ENCODE results near the gene VAV3. TPM values are rescaled to one million over a fixed set of nuclear protein-coding genes. Genes with fewer than 3 reads are reported as not detected.
"Not testable (repeated sequence)": the region's sequence is repeated elsewhere in the genome, so short reads cannot be mapped to it uniquely, and the experiment has no call there.

VAV3 gene
- total RNA-seq, 2 donors from 2014 or later, result 1.7 to 4.9 TPM

DNA sequence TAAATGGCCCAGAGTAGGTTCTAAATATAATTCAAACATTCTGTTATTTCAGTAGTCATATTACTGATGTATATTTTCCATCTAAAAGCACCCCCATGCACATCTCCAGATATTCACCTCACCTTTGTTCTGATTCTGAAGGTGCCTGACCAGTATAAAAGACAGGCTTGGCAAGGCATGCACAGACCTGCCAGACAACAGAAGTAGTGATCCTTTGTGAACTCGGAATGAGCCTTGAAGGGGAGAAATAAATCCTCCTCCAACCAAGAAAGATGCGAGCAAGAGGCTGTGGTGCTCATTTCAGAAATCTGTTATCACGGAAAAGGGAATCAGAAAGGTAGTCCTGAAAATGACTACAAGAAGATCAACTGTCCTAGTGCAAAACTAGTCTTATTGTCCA is 287.3 kb downstream of the VAV3 start:
- Mint-ChIP-seq H3K27ac (no peak overlapping the region), H3K27me3 (no peaks in the 10 kb centered on the region), H3K4me3 (no peak overlapping the region), H3K36me3 (ENCODE audit: low read depth) (no peaks in the 10 kb centered on the region), H3K9me3 (peaks cover 4% of the 10 kb centered on the region), H3K4me1 (no peaks in the 10 kb centered on the region)
- ATAC-seq (replicated peaks), result no peak

GRCh38 chr1:107674486-107674885 is 290.5 kb downstream of the VAV3 start:
- H3K27ac Mint-ChIP-seq, result no peak overlapping the region
- H3K4me1 Mint-ChIP-seq, result no peaks in the 10 kb centered on the region
- ATAC-seq (replicated peaks), result no peak
- no peak overlapping the region for H3K4me3 Mint-ChIP-seq
- no peaks in the 10 kb centered on the region for H3K36me3 Mint-ChIP-seq (ENCODE audit: low read depth)
- no peaks in the 10 kb centered on the region for H3K27me3 Mint-ChIP-seq
- H3K9me3 Mint-ChIP-seq, result peaks cover 4% of the 10 kb centered on the region

- H3K4me3 Mint-ChIP-seq, result no peak overlapping the region
- no peaks in the 10 kb centered on the region for H3K27me3 Mint-ChIP-seq
- ATAC-seq (replicated peaks), result no peak
- peaks cover 4% of the 10 kb centered on the region for H3K9me3 Mint-ChIP-seq
- H3K4me1 Mint-ChIP-seq, result no peaks in the 10 kb centered on the region
- H3K27ac Mint-ChIP-seq, result no peak overlapping the region
- no peaks in the 10 kb centered on the region for H3K36me3 Mint-ChIP-seq (ENCODE audit: low read depth)
Measured at GRCh38 chr1:107673006-107673405, 292.0 kb downstream of the VAV3 start.

DNA sequence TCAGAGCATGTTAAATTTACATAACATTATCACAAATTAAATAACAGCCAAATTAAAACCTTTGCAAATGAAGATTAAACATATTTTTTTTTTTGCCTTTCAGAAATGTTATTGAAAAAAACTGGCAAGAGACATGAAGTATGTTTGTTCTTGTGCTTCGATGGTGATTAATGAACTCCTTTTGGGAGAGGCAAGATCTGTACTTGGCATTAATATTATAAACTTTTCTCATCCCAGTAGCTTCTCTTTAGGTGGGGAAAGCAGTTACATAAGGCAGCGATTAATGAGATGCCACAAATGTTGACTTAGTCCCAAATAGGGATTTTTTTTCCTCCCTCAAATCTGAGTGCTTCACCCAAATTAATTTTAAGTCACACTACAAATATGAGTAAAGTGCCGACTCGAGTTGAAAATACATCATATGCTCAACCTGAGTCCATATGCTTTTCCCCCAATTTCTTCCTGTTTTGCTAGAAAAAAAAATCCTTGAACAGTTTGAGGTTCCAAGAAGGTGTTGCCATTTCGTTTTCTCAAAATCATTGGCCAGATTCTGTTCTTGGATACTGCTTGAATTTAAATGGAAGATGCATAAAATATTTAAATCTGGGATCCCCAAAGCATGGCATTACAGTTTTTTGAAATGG is 294.5 kb downstream of the VAV3 start:
- ATAC-seq (replicated peaks), result no peak
- Mint-ChIP-seq H3K36me3 (ENCODE audit: low read depth) (no peaks in the 10 kb centered on the region), H3K27ac (no peak overlapping the region), H3K4me3 (no peak overlapping the region), H3K4me1 (no peaks in the 10 kb centered on the region), H3K9me3 (peaks cover 3% of the 10 kb centered on the region), H3K27me3 (no peaks in the 10 kb centered on the region)

- H3K27me3 Mint-ChIP-seq, result no peaks in the 10 kb centered on the region
- H3K36me3 Mint-ChIP-seq (ENCODE audit: low read depth), result no peaks in the 10 kb centered on the region
- no peaks in the 10 kb centered on the region for H3K4me1 Mint-ChIP-seq
- H3K9me3 Mint-ChIP-seq, result no peaks in the 10 kb centered on the region
- no peak overlapping the region for H3K4me3 Mint-ChIP-seq
- no peak overlapping the region for H3K27ac Mint-ChIP-seq
- no peak for ATAC-seq (replicated peaks)
Measured at GRCh38 chr1:107669996-107670395, 295.0 kb downstream of the VAV3 start.

DNA sequence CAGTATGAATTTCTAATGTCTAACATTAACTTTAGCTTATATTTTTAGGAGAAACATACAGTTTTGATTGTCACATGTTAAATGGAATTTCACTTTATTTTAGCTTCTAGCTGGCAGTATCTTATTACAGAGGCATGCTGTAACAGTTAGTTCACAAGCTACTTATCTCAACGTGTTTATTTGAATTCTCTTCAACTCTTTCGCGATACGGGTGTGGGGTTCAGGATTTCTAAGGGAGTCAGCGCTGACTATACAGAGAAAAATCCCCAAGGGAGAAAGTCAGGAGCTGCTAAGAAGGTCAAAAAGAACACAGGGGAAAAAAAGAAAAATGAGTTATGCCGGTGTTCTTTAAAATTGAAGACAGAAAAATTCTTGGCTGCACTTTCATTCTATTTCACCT is 296.2 kb downstream of the VAV3 start:
- Mint-ChIP-seq H3K4me1 (no peaks in the 10 kb centered on the region), H3K4me3 (no peak overlapping the region), H3K9me3 (no peaks in the 10 kb centered on the region), H3K27ac (no peak overlapping the region), H3K27me3 (no peaks in the 10 kb centered on the region), H3K36me3 (ENCODE audit: low read depth) (no peaks in the 10 kb centered on the region)
- ATAC-seq (replicated peaks), result no peak

- no peak for ATAC-seq (replicated peaks)
- Mint-ChIP-seq H3K36me3 (ENCODE audit: low read depth) (no peaks in the 10 kb centered on the region), H3K27ac (no peak overlapping the region), H3K9me3 (no peaks in the 10 kb centered on the region), H3K4me1 (no peaks in the 10 kb centered on the region), H3K4me3 (no peak overlapping the region), H3K27me3 (no peaks in the 10 kb centered on the region)
Measured at GRCh38 chr1:107666493-107666892, 298.5 kb downstream of the VAV3 start.

DNA sequence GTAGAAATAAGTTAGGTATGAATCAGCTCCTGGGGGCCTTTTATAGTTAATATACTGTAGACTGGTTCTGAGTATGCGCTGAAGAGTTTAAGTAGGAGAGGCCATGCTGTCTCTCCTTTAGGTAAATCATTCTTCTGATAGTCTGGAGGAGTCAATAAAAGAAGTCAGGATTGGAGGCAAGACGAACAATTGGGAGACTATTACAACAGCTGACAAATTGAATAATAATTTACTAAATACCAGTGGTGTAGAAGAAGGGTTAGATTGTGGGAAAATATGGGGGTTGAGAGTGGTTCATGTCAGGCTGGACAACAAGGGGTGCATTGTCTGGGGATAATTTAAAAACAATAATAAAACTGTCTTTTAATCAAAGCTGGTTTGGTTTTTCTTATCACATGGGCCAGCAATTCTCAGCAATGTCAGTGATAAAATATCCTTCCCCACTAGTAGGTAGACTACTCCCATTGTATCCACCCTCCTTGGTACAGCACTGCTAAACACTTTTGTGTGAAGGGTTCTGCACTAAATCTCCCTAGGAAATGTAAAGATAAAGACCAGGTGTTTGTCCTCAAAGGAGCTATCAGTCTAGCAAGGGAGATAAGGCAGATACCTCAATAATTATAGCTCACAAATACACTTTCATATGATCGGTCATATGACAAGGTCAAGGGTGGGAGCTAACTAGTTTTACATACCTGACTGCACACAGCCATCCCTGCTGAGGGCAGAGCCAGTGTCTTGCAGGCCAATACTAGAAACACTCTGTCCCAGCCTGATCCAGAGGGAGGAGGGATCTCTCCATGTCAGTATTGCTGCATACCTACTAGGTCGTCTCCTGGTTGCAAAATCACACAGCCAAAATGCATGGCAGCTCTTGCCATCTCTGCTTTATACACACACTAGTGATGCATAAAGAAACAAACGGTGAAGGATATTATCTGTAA is 299.7 kb downstream of the VAV3 start:
- Mint-ChIP-seq H3K4me3 (no peak overlapping the region), H3K9me3 (no peaks in the 10 kb centered on the region), H3K27ac (no peak overlapping the region), H3K4me1 (no peaks in the 10 kb centered on the region), H3K36me3 (ENCODE audit: low read depth) (no peaks in the 10 kb centered on the region), H3K27me3 (no peaks in the 10 kb centered on the region)
- no peak for ATAC-seq (replicated peaks)

DNA sequence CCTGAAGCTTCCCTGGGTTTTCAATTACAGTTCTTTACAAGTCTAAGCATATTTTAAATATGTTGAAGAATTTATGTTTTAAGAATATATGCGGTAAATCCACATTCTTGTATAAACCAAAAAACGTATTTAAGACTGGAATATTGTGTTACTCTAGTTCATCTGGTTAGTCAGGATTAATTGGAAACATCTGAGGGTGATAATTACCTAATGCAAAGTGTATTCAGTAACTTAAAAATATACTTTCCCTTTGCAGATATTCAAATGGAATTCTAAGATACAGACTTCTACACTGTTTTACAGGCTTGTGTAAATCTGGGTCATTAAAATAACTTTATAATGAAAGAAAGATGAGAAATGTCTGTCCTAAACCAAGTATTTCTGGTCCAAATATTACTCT is 302.0 kb downstream of the VAV3 start:
- no peaks in the 10 kb centered on the region for H3K27me3 Mint-ChIP-seq
- H3K4me3 Mint-ChIP-seq, result no peak overlapping the region
- no peaks in the 10 kb centered on the region for H3K9me3 Mint-ChIP-seq
- H3K27ac Mint-ChIP-seq, result no peak overlapping the region
- no peaks in the 10 kb centered on the region for H3K4me1 Mint-ChIP-seq
- ATAC-seq (replicated peaks), result no peak
- no peaks in the 10 kb centered on the region for H3K36me3 Mint-ChIP-seq (ENCODE audit: low read depth)

GRCh38 chr1:107661158-107661557 is 303.8 kb downstream of the VAV3 start:
- H3K36me3 Mint-ChIP-seq (ENCODE audit: low read depth), result no peaks in the 10 kb centered on the region
- H3K9me3 Mint-ChIP-seq, result no peaks in the 10 kb centered on the region
- H3K27me3 Mint-ChIP-seq, result no peaks in the 10 kb centered on the region
- ATAC-seq (replicated peaks), result no peak
- H3K4me1 Mint-ChIP-seq, result no peaks in the 10 kb centered on the region
- H3K4me3 Mint-ChIP-seq, result no peak overlapping the region
- no peak overlapping the region for H3K27ac Mint-ChIP-seq

GRCh38 chr1:107659961-107660360 is 305.0 kb downstream of the VAV3 start:
- Mint-ChIP-seq H3K4me1 (no peaks in the 10 kb centered on the region), H3K36me3 (ENCODE audit: low read depth) (no peaks in the 10 kb centered on the region), H3K4me3 (no peak overlapping the region), H3K9me3 (no peaks in the 10 kb centered on the region), H3K27ac (no peak overlapping the region), H3K27me3 (no peaks in the 10 kb centered on the region)
- no peak for ATAC-seq (replicated peaks)

GRCh38 chr1:107657356-107657755 is 307.6 kb downstream of the VAV3 start:
- Mint-ChIP-seq H3K27me3 (no peaks in the 10 kb centered on the region), H3K9me3 (no peaks in the 10 kb centered on the region), H3K27ac (no peak overlapping the region), H3K4me1 (no peaks in the 10 kb centered on the region), H3K36me3 (ENCODE audit: low read depth) (no peaks in the 10 kb centered on the region), H3K4me3 (no peak overlapping the region)
- ATAC-seq (replicated peaks), result no peak

GRCh38 chr1:107653765-107654164 is 311.2 kb downstream of the VAV3 start:
- H3K4me1 Mint-ChIP-seq, result no peaks in the 10 kb centered on the region
- no peak for ATAC-seq (replicated peaks)
- no peak overlapping the region for H3K4me3 Mint-ChIP-seq
- H3K36me3 Mint-ChIP-seq (ENCODE audit: low read depth), result no peaks in the 10 kb centered on the region
- no peaks in the 10 kb centered on the region for H3K27me3 Mint-ChIP-seq
- no peaks in the 10 kb centered on the region for H3K9me3 Mint-ChIP-seq
- no peak overlapping the region for H3K27ac Mint-ChIP-seq

- Mint-ChIP-seq H3K9me3 (no peaks in the 10 kb centered on the region), H3K4me1 (no peaks in the 10 kb centered on the region), H3K27ac (no peak overlapping the region), H3K4me3 (no peak overlapping the region), H3K27me3 (no peaks in the 10 kb centered on the region), H3K36me3 (ENCODE audit: low read depth) (no peaks in the 10 kb centered on the region)
- no peak for ATAC-seq (replicated peaks)
Measured at GRCh38 chr1:107653005-107653404, 312.0 kb downstream of the VAV3 start.

DNA sequence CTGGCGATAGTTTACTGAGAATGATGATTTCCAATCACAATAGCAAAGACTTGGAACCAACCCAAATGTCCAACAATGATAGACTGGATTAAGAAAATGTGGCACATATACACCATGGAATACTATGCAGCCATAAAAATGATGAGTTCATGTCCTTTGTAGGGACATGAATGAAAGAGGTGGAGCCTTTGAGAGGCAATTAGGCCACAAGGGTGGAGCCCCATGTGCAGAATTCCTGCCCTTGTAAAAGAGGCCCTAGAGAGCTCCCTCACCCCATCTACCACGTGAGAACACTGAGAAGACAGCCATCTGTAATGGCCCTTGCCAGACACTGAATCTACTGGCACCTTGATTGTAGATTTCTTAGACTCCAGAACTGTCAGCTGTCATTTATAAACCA is 314.2 kb downstream of the VAV3 start:
- H3K4me1 Mint-ChIP-seq, result not testable (repeated sequence)

More for the DNA sequence above, 314.2 kb downstream of the VAV3 start:
- not testable (repeated sequence) for H3K36me3 Mint-ChIP-seq (ENCODE audit: low read depth); H3K27me3 Mint-ChIP-seq; H3K27ac Mint-ChIP-seq; ATAC-seq (replicated peaks); H3K9me3 Mint-ChIP-seq; H3K4me3 Mint-ChIP-seq
